Neural cell (in vitro differentiated cells): ENCODE data around the gene TADA3. TPM values are rescaled to one million over a fixed set of nuclear protein-coding genes. Genes with fewer than 3 reads are reported as not detected.

Experiments
- H2AFZ ChIP-seq: fragments of 200-600, 300-800 bp; sonication (generic), shearing (Covaris generic); 2 replicates; pipeline ENCODE4 v1.6.0; 2014; ENCODE audit warnings: low read depth, mild to moderate bottlenecking, antibody characterized with exemption, low read length, moderate library complexity
- H3F3A ChIP-seq: fragments of 200-600 bp; shearing (Covaris generic); 2 replicates; pipeline ENCODE4 v1.6.1; 2016; ENCODE audit warnings: mild to moderate bottlenecking, moderate library complexity, mixed read lengths, antibody characterized with exemption, low read length; ENCODE audit not compliant: insufficient read depth, poor library complexity, severe bottlenecking
- H3K27ac ChIP-seq: fragments of 200-600, 300-800 bp; sonication (generic), shearing (Covaris generic); 2 replicates; pipeline ENCODE4 v1.5.1; 2014; ENCODE audit warnings: mild to moderate bottlenecking, low read length, moderate library complexity
- H3K27me3 ChIP-seq: fragments of 300-800, 200-600 bp; sonication (generic), shearing (Covaris generic); 2 replicates; pipeline ENCODE4 v1.6.0; 2014; ENCODE audit warnings: mild to moderate bottlenecking, low read depth, low read length, moderate library complexity; ENCODE audit not compliant: insufficient read depth
- H3K36me3 ChIP-seq: fragments of 300-800, 200-600 bp; sonication (generic), shearing (Covaris generic); 2 replicates; pipeline ENCODE4 v1.5.1; 2014; ENCODE audit warnings: mild to moderate bottlenecking, antibody characterized with exemption, low read length, moderate library complexity; ENCODE audit not compliant: insufficient read depth
- H3K4me2 ChIP-seq: fragments of 300-800, 200-600 bp; sonication (generic), shearing (Covaris generic); 2 replicates; pipeline ENCODE4 v1.6.0; 2014; ENCODE audit warnings: mild to moderate bottlenecking, low read length
- H3K4me3 ChIP-seq: fragments of 300-800, 200-600 bp; sonication (generic), shearing (Covaris generic); 2 replicates; pipeline ENCODE4 v1.5.1; 2014; ENCODE audit warnings: mild to moderate bottlenecking, low read length, moderate library complexity
- H3K79me2 ChIP-seq: fragments of 200-600 bp; shearing (Covaris generic); replicated peaks from 2 replicates; pipeline ENCODE4 v1.6.0; 2014; ENCODE audit warnings: mild to moderate bottlenecking, low read length, moderate library complexity; ENCODE audit not compliant: insufficient read depth
- H3K9ac ChIP-seq: fragments of 300-800, 200-600 bp; sonication (generic), shearing (Covaris generic); 2 replicates; pipeline ENCODE4 v1.6.1; 2016; ENCODE audit warnings: mild to moderate bottlenecking, low read length, mixed read lengths
- H3K9me2 ChIP-seq: fragments of 200-600 bp; shearing (Covaris generic); 2 replicates; pipeline ENCODE4 v1.6.1; 2016; ENCODE audit warnings: mild to moderate bottlenecking, low read length, mixed read lengths; ENCODE audit not compliant: insufficient read depth
- H3K9me3 ChIP-seq: fragments of 200-600, 300-800 bp; sonication (generic), shearing (Covaris generic); 2 replicates; pipeline ENCODE4 v1.6.1; 2016; ENCODE audit warnings: mild to moderate bottlenecking, mixed run types, low read length, moderate library complexity, mixed read lengths
- H4K20me1 ChIP-seq: fragments of 200-600 bp; shearing (Covaris generic); 2 replicates; pipeline ENCODE4 v1.6.1; 2016; ENCODE audit warnings: mild to moderate bottlenecking, mixed run types; ENCODE audit not compliant: insufficient read depth
- CTCF ChIP-seq: fragments of 450-650 bp; IDR thresholded peaks from 2 replicates; pipeline ENCODE4 v1.5.1; 2014; ENCODE audit warnings: antibody characterized with exemption, mild to moderate bottlenecking, moderate library complexity; ENCODE audit not compliant: poor library complexity, severe bottlenecking
- EP300 ChIP-seq: fragments of 450-650 bp; conservative IDR thresholded peaks from 2 replicates; pipeline ENCODE4 v1.6.1; 2014; ENCODE audit warnings: antibody characterized with exemption, mild to moderate bottlenecking, moderate library complexity; ENCODE audit not compliant: poor library complexity, severe bottlenecking
- EZH2 ChIP-seq: fragments of 200-600, 300-800 bp; shearing (Covaris generic), sonication (generic); IDR thresholded peaks from 2 replicates; pipeline ENCODE4 v1.6.1; 2014; ENCODE audit warnings: antibody characterized with exemption, low read length, borderline replicate concordance, mild to moderate bottlenecking; ENCODE audit not compliant: insufficient read depth, poor library complexity, severe bottlenecking
- MXI1 ChIP-seq: fragments of 450-650 bp; conservative IDR thresholded peaks from 2 replicates; pipeline ENCODE4 v1.6.1; 2014; ENCODE audit warnings: antibody characterized with exemption, mild to moderate bottlenecking; ENCODE audit not compliant: poor library complexity, severe bottlenecking
- POLR2AphosphoS5 ChIP-seq: IDR thresholded peaks from 2 replicates; pipeline ENCODE4 v1.6.1; 2012
- RAD21 ChIP-seq: fragments of 450-650 bp; conservative IDR thresholded peaks from 2 replicates; pipeline ENCODE4 v1.6.1; 2014; ENCODE audit warnings: antibody characterized with exemption, mild to moderate bottlenecking, moderate library complexity
- REST ChIP-seq: IDR thresholded peaks from 2 replicates; pipeline ENCODE4 v1.6.1; 2012; ENCODE audit warnings: borderline replicate concordance
- SMC3 ChIP-seq: fragments of 450-650 bp; conservative IDR thresholded peaks from 2 replicates; pipeline ENCODE4 v1.6.1; 2014; ENCODE audit warnings: antibody characterized with exemption, mild to moderate bottlenecking, moderate library complexity; ENCODE audit not compliant: poor library complexity
- TAF1 ChIP-seq: IDR thresholded peaks from 2 replicates; pipeline ENCODE4 v1.6.1; 2012; ENCODE audit warnings: low read depth
- polyA plus RNA-seq: library from polyadenylated mRNA; depleted of rRNA; stranded (reverse); fragments of >200 nt; gene quantifications from 2 replicates; pipeline ENCODE4 v1.2.3, GENCODE V29; 2014

TADA3 gene
- polyA plus RNA-seq, 1 donor from 2014 or later, result 55.4 TPM

DNA sequence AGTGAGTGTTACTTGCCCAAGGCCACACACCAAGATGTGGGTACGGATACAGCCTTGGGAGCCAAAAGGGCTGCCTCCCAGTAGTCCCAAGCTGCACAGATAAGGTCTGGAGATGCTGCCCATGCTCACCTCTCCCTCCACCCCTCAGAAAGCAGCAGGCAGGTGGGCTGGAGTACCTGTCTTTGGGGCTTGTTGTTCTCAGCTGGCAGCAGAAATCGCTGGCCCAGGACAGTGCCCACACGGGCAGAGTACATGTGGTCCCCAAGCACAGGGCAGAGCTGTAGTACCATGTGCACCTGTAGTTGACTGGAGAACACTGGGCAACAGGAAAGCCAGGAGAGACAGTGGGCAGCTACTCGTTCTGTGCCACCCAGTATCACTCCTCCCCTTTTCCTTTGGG, 46.6 kb upstream of the TADA3 start:
- Histone ChIP-seq H4K20me1 (no peaks in the 10 kb centered on the region), H2AFZ (no peak overlapping the region), H3K9me3 (no peaks in the 10 kb centered on the region), H3F3A (no peaks in the 10 kb centered on the region), H3K27me3 (no peaks in the 10 kb centered on the region), H3K9me2 (no peaks in the 10 kb centered on the region), H3K36me3 (no peaks in the 10 kb centered on the region), H3K4me3 (no peak overlapping the region), H3K4me2 (no peak overlapping the region), H3K79me2 (no peaks in the 10 kb centered on the region), H3K9ac (no peak overlapping the region), H3K27ac (no peak overlapping the region)
- TF ChIP-seq TAF1, result no peak
- no peak for TF ChIP-seq POLR2AphosphoS5
- TF ChIP-seq EP300, result no peak
- no peak for TF ChIP-seq RAD21
- no peak for TF ChIP-seq REST
- TF ChIP-seq CTCF, result no peak
- no peak for TF ChIP-seq EZH2
- no peak for TF ChIP-seq SMC3
- no peak for TF ChIP-seq MXI1

DNA sequence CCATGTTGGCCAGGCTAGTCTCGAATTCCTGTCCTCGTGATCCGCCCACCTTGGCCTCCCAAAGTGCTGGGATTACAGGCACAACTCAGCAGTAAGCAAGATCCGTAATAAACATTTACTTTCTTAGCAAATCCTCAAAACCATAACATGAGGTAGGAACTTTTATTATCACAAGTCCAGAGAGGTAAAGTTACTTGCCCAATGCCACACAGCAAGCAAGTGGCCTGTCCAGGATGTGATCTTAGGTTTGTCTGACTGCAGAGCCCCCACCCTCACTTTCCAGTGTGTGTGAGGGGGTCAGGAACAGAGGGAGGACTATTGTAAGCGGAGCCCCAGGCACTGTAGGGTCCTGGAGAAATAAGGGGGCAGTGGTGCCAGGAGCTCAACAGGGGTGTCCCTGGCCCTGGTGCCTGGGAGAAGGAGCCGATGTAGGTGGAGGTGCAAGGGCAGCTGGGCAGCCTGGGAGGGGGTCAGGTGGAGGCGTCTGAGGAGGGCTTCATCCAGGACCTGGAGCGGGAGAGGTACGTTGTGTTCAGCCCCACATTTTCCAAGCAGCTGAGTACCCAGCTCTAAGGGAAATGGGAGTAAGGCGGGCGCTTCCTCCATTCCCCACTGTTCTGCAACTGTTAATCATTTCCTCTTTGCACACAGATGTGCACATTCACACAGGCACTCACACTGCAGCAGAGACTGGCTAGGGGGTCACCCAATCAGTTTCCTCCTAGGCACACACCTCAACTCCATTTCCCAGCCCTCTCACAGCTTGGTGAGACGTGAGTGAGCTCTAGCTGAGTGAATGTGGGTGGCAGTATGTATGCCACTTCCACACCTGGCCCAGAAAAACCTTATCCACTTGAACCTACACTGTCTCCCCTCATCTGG, 45.7 kb upstream of the TADA3 start:
- no peak overlapping the region for H2AFZ ChIP-seq
- H3K9ac ChIP-seq, result no peak overlapping the region
- no peak overlapping the region for H3K4me2 ChIP-seq
- H3K79me2 ChIP-seq, result no peaks in the 10 kb centered on the region
- no peaks in the 10 kb centered on the region for H3K36me3 ChIP-seq
- H4K20me1 ChIP-seq, result no peaks in the 10 kb centered on the region
- TF ChIP-seq EZH2 (no peak), REST (no peak), RAD21 (no peak), MXI1 (no peak), POLR2AphosphoS5 (no peak), TAF1 (no peak), EP300 (no peak), SMC3 (no peak), CTCF (no peak)
- no peaks in the 10 kb centered on the region for H3F3A ChIP-seq
- no peaks in the 10 kb centered on the region for H3K9me2 ChIP-seq
- no peak overlapping the region for H3K27ac ChIP-seq
- H3K27me3 ChIP-seq, result no peaks in the 10 kb centered on the region
- no peak overlapping the region for H3K4me3 ChIP-seq
- no peaks in the 10 kb centered on the region for H3K9me3 ChIP-seq
